GM21619 (cell line): Measurements from ENCODE around the gene PKDREJ.
"Not testable (repeated sequence)": the region's sequence is repeated elsewhere in the genome, so short reads cannot be mapped to it uniquely, and the experiment has no call there.

Experiments
- ATAC-seq: cut with Tn5 transposase; IDR thresholded peaks from one replicate; pipeline ENCODE4 v1.9.1; 2021; ENCODE audit not compliant: unreplicated experiment

Gene PKDREJ

GRCh38 chr22:46263216-46263590, at the start of gene PKDREJ:
TSS of gene PKDREJ (minus strand) at chr22:46263343. CDS start at chr22:46263322, 21 bp downstream.
- ATAC-seq = no peak

DNA sequence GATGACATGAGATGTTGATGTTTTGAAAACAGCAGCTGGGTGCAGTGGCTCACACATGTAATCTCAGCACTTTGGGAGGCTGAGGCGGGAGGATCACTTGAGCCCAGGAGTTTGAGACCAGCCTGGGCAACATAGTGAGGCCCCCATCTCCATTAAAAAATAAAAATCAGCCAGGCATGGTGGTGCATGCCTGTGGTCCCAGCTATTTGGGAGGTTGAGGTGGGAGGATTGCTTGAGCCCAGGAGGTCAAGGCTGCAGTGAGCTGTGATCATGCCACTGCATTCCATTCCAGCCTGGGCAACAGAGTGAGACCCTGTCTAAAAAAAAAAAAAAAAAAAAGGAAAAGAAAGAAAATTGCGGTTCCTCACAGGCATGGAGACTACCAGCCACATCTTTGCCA, 49.7 kb upstream of the PKDREJ start:
- not testable (repeated sequence) for ATAC-seq

DNA sequence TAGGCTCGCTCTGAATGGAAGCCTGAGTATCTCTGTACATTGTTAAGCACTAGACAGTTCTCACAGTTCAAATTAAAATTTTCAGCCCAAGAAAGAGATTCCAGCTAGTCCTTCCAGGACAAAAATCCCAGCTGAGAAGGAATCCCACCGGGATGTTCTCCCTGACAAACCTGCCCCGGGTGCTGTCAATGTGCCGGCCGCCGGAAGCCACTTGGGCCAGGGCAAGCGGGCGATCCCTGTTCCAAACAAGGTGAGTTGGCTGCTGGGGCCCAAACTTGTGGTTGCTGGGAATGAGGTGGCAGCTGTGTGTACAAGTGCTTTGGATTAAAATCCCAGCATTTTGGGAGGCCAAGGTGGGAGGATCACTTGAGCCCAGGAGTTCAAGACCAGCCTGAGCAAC, 48.9 kb upstream of the PKDREJ start:
- no peak for ATAC-seq

DNA sequence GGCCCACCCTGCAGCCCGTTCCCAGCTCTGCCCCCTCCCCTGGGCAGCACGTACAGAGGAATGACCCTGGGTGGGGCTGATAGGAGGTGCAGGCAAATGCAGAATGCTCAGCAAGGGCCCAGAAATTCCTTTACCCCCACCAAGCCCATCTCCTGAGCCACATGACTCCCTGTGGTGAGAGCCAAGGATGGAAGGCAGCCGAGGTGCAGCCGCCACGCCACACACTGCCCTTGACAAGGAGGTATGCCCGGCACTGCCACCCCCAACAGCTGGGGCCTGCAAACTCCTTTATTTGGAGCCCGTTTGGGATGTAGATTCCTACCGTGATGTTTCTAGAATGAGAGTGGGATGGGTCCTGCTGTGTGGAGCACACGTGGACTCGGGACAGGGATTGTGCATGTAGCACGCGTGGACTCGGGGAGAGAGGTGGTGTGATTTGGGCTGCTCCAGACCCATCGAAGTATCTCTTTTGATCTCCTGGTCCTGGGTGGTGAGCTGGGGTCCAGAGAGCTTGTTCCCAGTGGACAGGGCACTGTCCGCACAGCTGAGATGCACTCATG, 46.5 kb upstream of the PKDREJ start:
- no peak for ATAC-seq

DNA sequence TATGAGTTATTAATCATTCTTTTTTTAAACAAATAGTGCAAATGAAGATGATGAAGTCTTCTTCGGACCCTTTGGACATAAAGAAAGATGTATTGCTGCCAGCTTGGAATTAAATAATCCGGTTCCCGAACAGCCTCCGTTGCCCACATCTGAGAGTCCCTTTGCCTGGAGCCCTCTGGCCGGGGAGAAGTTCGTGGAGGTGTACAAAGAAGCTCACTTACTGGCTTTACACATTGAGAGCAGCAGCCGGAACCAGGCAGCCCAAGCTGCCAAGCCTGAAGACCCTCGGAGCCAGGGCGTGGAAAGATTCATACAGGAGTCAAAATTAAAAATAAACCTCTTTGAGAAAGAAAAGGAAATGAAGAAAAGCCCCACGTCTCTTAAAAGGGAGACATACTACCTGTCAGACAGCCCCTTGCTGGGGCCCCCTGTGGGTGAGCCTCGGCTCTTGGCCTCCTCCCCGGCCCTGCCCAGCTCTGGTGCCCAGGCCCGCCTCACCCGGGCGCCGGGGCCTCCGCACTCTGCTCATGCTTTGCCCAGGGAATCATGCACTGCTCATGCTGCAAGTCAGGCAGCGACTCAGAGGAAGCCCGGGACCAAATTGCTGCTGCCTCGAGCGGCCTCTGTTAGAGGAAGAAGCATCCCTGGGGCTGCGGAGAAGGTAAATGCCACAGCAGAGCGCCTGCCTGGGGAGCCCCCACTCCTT, 45.3 kb upstream of the PKDREJ start:
- ATAC-seq = no peak

DNA sequence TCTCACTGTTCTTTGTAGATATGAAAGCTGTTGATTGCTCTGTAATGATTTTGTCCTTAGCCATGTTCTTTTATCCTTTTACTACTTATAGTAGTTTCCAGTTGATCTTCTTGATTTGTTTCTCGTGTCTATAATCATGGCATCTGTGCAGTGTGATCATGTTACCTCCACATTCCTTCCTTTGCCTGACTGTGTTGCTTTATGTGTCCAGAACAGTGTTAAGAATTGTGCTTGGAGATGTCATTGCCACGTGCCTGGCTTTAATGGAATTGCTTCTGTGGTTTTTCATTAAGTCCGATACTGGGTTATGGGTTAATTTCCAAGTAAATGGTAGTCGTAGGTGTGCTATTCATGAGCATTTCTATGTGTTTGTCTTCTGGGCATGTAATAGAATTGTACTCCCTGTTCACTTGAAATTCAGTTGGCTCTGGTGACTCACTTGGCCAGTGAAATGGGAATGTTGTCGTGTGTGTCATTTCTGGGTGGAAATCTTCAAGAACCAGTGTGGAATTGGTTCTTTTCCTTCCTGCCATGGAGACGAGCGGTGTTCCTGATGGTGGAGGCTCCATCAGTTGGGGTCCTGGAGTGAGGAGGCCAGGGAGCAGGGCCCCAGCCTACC, 40.3 kb upstream of the PKDREJ start:
- no peak for ATAC-seq

DNA sequence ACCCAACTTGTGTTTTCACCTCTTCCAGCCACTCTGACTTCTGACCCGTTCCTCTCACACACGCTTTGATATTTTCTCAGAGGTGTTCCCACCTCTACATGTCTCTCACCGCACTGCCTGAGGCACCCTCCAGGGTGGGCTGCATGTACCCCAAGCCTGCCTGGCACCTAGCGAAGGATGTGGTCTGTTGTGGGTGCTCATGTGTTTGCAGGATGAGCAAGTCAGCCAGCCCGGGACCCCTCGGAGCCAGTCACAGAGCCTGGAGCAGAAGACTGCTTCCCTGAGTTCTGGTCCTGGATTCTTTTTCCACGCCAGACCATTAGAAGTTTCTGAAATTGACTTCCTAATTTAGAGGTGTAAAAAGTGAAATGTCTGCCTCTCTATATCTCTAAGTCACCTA, 37.3 kb upstream of the PKDREJ start:
- no peak for ATAC-seq

DNA sequence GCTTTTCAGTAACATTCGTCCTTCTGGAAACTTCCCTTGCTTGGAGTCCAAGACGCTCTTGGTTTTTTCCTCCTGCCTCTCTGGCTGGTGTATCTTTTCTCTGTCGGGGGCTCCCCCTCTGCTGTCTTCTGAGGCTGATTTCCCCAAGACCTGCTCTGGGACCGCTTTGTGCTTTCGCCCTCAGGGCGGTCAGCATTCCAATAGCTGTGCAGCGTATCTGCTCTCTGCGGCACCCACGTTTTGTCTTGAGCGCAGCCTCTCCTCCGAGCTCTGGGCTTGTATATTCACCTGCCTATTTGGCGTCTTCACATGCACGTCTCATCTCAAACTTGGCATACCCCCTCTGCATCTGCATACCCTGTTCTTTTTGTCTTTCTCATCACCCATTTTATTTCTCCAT, 36.0 kb upstream of the PKDREJ start:
- no peak for ATAC-seq

DNA sequence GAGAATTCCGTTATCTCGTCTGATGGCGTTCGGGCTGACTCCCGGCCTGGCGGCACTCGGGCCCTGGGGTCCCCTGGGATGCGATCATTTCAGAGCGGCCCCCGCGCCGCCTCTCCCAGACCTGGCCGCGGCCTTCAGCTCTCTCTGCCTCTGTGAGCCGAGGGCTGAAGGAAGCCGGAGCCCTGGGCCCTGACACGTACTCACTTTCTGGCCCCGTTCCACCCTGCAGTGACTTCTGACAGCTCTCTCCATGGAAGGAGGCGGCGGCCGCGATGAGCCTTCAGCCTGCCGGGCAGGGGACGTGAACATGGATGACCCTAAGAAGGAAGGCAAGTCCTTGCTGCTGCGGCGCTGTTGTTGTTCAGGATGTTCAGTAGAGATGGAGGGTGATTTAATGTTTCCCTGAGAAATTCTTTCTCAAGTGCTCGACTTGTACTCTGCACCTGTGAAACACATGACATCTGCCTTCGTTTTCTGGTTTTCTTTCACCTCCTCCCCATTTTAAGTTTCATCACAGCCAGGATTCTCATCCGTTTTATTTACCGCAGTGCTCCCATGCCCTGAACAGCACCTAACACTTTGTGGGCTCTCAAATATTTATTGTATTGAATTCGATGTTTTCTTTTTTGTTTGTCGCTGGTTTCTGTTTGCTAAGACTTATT, 34.1 kb upstream of the PKDREJ start:
- peak; percentile 17 for ATAC-seq

- peak; percentile 85 for ATAC-seq
Measured at GRCh38 chr22:46296257-46297150, 33.4 kb upstream of the PKDREJ start, which contains the start of gene GTSE1. TSS of gene GTSE1 (plus strand) at chr22:46296870. CDS start at chr22:46297401, 531 bp downstream.

DNA sequence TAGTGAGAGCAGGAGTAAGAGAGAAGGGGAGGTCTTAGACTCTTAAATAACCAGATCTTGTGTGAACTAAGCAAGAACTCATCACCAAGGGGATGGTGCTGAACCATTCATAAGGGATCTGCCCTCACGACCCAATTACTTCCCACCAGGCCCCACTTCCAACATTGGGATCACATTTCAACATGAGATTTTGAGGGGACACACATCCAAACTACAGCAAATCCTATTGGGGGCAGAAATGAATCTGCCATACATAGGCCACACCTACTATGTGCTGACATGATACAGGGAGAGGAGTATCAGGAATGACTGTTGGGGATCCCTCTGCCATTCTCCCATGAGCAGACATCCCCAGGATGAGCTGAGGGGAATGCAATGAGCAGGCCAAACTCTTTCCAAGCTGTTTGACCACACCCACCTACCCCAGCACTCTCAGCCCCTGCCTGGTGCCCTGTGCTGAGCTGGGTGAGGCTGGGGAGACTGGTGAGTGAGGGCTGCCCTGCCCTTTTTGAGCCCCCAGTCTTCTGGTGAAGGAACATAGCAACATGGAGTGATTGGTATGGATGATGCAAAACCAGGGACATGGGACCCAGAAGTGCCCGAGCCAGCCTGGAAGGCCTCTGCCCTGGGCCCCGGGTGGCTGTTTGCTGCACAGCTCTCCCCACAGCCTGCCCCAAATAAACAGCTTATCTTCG, 32.3 kb upstream of the PKDREJ start:
- ATAC-seq = no peak

DNA sequence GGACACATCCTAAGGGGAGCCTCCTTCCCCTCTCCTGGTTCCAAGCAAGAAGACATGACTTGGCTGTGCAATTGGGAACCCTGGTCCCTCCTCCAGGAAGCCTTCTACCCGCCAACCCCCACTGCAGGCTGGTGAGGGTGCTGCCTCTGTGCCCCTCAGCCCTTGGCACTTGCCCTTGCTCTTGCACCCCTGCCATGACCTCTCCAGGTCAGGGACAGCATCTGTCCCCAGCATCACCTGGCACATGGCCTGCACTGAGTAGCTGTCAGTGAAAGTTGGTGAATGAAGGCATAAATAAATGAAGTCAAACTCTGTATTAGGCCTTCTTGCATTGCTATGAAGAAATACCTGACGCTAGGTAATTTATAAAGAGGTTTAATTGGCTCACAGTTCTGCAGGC, 31.6 kb upstream of the PKDREJ start:
- no peak for ATAC-seq

DNA sequence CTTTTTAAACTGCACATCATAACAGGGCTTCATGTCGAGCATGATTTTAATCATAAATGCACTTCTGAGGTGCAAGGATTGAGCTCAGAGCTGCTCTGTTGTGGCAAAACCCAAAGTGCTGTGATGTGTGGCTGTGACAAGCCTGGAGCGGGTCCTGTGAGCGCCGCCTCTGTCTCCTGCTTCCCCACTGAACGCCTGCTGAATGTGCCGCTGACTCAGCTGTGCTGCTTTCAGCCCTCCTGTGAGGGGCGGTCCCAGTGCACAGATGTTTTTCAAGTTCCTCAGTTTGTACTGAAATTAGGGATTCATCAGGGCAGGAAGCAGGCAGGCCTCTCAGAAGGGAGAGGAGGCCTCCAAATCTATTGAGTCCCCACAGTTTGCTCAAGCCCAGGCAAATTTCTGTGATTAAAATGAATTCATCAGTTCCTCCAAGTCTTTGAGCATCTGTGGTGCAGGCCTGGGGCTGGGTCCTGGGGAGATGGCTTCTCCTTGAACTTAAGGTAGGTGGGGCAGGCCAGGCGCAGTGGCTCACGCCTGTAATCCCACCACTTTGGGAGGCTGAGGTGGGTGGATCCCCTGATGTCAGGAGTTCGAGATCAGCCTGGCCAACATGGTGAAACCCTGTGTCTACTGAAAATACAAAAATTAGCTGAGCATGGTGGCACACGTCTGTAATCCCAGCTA, 30.6 kb upstream of the PKDREJ start:
- no peak for ATAC-seq

DNA sequence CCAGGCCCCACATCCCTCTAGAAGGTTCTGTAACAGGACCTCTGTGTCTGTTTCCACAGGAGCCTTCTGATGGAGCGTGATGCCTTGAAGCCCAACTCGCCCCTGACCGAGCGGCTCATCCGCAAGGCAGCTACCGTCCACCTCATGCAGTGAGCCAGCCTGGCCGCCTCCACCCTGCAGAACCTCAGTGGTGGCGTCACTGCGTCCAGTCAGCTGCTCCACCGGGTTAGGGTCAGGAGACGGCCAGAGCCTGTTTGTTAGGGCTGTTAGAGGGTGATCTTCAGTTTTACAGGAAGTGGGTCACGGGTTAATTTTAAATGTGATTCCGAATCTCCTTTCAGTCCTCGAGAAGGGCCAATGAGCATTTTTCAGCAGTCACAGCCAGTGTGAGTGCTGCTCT, 29.6 kb upstream of the PKDREJ start:
- no peak for ATAC-seq

- no peak for ATAC-seq
Measured at GRCh38 chr22:46292173-46292572, 29.0 kb upstream of the PKDREJ start.

- no peak for ATAC-seq
Measured at GRCh38 chr22:46290843-46291785, 28.0 kb upstream of the PKDREJ start.

DNA sequence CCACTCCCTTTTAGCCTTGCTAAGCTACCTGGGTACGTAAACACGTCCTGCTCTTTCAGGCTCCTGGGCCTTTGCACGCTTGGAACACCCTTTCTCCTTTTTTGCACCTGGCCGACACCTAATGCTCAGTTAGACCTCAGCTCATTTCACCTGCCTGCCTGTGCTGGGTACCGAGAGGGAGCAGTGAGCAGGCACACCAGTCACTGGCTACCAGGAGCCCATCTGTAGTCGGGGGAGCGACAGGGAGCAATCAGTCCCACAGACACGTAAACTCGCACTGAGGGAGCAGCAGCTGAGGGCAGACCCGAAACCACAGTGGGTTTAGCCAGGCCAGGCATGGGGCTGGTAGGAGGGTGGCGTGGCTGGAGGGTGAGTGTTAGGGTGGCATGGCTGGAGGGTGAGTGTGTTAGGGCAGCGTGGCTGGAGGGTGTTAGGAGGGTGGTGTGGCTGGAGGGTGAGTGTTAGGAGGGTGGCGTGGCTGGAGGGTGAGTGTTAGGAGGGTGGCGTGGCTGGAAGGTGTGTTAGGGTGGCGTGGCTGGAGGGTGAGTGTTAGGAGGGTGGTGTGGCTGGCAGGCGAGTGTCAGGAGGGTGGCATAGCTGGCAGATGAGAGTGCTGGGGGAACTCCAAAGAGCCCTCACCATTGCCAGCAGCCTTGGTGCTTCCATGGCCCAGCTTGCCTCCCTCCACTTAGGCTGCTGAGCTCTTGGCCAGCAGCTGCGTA, 27.1 kb upstream of the PKDREJ start:
- no peak for ATAC-seq
